CD14-positive monocyte (primary cell): ENCODE results near the gene CCBE1. TPM values are rescaled to one million over a fixed set of nuclear protein-coding genes. Genes with fewer than 3 reads are reported as not detected.

Experiments
- DNase-seq, 3 donors: peaks; one replicate each; pipeline ENCODE4 v3.0.0-alpha.2; 2011 to 2022
- H2AFZ ChIP-seq: 2 replicates; pipeline ENCODE4 v1.6.0; 2012; ENCODE audit warnings: mild to moderate bottlenecking, low read depth, low read length, inconsistent platforms; ENCODE audit not compliant: insufficient read depth, poor library complexity, severe bottlenecking
- H3K27ac ChIP-seq, 2 donors: 1 replicate in 1 of 2; 2 replicates in 1 of 2; pipeline ENCODE4 v1.5.1; 2012 to 2013; ENCODE audit warnings: low read length in 2 of 2, control low read depth in 1 of 2, inconsistent platforms in 1 of 2, low read depth in 1 of 2, mild to moderate bottlenecking in 1 of 2
- H3K27me3 ChIP-seq, 2 donors: one replicate each; pipeline versions ENCODE4 v1.6.0 to v1.6.1; 2011 to 2013; ENCODE audit warnings: low read length in 2 of 2; ENCODE audit not compliant: control insufficient read depth in 2 of 2, insufficient read depth in 2 of 2
- H3K36me3 ChIP-seq, 2 donors: replicated peaks in 1 of 2; 1 replicate in 1 of 2; 2 replicates in 1 of 2; pipeline versions ENCODE4 v1.5.1 to v1.6.1; 2012 to 2013; ENCODE audit warnings: low read length in 2 of 2, control low read depth in 1 of 2, inconsistent platforms in 1 of 2, mild to moderate bottlenecking in 1 of 2; ENCODE audit not compliant: insufficient read depth in 2 of 2, control insufficient read depth in 1 of 2
- H3K4me1 ChIP-seq, 2 donors: 1 replicate in 1 of 2; 2 replicates in 1 of 2; pipeline versions ENCODE4 v1.5.1 to v1.6.1; 2012 to 2013; ENCODE audit warnings: low read length in 2 of 2, control low read depth in 1 of 2, inconsistent platforms in 1 of 2, mild to moderate bottlenecking in 1 of 2, moderate library complexity in 1 of 2; ENCODE audit not compliant: insufficient read depth in 2 of 2, control insufficient read depth in 1 of 2
- H3K4me2 ChIP-seq: replicated peaks from 2 replicates; pipeline ENCODE3; 2012; ENCODE audit warnings: low read length, moderate library complexity, mild to moderate bottlenecking; ENCODE audit not compliant: poor library complexity, severe bottlenecking; ENCODE audit errors: extremely low read depth
- H3K4me3 ChIP-seq, 3 experiments: fragments of 200-600 bp in 1 of 3; sonication (generic) in 1 of 3; replicated peaks in 1 of 3; 1 replicate in 2 of 3; 2 replicates in 1 of 3; pipeline ENCODE4 v1.5.1; 2011 to 2013; ENCODE audit warnings: low read length in 3 of 3, mild to moderate bottlenecking in 3 of 3, control low read depth in 2 of 3, low read depth in 2 of 3, inconsistent platforms in 1 of 3, moderate library complexity in 1 of 3
- H3K79me2 ChIP-seq: 2 replicates; pipeline ENCODE4 v1.6.0; 2012; ENCODE audit warnings: mild to moderate bottlenecking, control low read depth, inconsistent platforms, low read length, moderate library complexity; ENCODE audit not compliant: insufficient read depth
- H3K9ac ChIP-seq: 2 replicates; pipeline ENCODE4 v1.6.0; 2017; ENCODE audit warnings: low read length, mild to moderate bottlenecking; ENCODE audit not compliant: insufficient read depth, poor library complexity, severe bottlenecking
- H3K9me3 ChIP-seq, 2 donors: replicated peaks in 1 of 2; 1 replicate in 1 of 2; 2 replicates in 1 of 2; pipeline versions ENCODE4 v1.5.1 to v1.6.1; 2012 to 2013; ENCODE audit warnings: low read length in 2 of 2, control low read depth in 1 of 2; ENCODE audit not compliant: control insufficient read depth in 1 of 2, insufficient read depth in 1 of 2
- H4K20me1 ChIP-seq: 2 replicates; pipeline ENCODE4 v1.6.0; 2012; ENCODE audit warnings: mild to moderate bottlenecking, low read length, control low read depth, moderate library complexity; ENCODE audit not compliant: insufficient read depth
- H3K27ac Mint-ChIP-seq, 7 donors: one replicate each; pipeline ENCODE4 v1.8.0; 2020; ENCODE audit warnings: mild to moderate bottlenecking in 7 of 7, mixed read lengths in 7 of 7, moderate library complexity in 6 of 7, inconsistent platforms in 2 of 7
- H3K27me3 Mint-ChIP-seq, 3 donors: one replicate each; pipeline ENCODE4 v1.8.0; 2021 to 2022; ENCODE audit warnings: low read depth in 3 of 3, mild to moderate bottlenecking in 3 of 3, mixed read lengths in 3 of 3, moderate library complexity in 3 of 3, inconsistent platforms in 1 of 3
- H3K36me3 Mint-ChIP-seq, 2 donors: one replicate each; pipeline ENCODE4 v1.8.0; 2020; ENCODE audit warnings: mixed read lengths in 2 of 2, inconsistent platforms in 1 of 2, mild to moderate bottlenecking in 1 of 2
- H3K4me1 Mint-ChIP-seq: one replicate; pipeline ENCODE4 v1.8.0; 2020; ENCODE audit warnings: mild to moderate bottlenecking, mixed read lengths
- H3K4me3 Mint-ChIP-seq, 2 donors: one replicate each; pipeline ENCODE4 v1.8.0; 2020; ENCODE audit warnings: mild to moderate bottlenecking in 2 of 2, mixed read lengths in 2 of 2, moderate library complexity in 1 of 2
- H3K9me3 Mint-ChIP-seq, 7 donors: one replicate each; pipeline ENCODE4 v1.8.0; 2020 to 2022; ENCODE audit warnings: mixed read lengths in 7 of 7, mild to moderate bottlenecking in 6 of 7, moderate library complexity in 6 of 7, inconsistent platforms in 2 of 7
- CTCF ChIP-seq: fragments of 200-600 bp; IDR thresholded peaks from one replicate; pipeline ENCODE4 v1.8.0; 2022; ENCODE audit warnings: antibody characterized with exemption, mild to moderate bottlenecking
- WGBS: methylation state at CpG from one replicate; pipeline ENCODE4 v1.1.5; 2013; ENCODE audit warnings: missing lambda C conversion rate; ENCODE audit not compliant: insufficient coverage; 5-methylcytosine and 5-hydroxymethylcytosine counted together
- intact Hi-C, 2 donors: fragments of 100-400 bp; cut with micrococcal nuclease; formaldehyde crosslinking; loops; one replicate each; pipeline versions ENCODE4 v1.15.0 to v1.15.1; 2023
- polyA plus RNA-seq, 3 donors: library from polyadenylated mRNA; depleted of rRNA in 1 of 3; unstranded in 2 of 3; stranded (reverse) in 1 of 3; fragments of 300-500 nt in 2 of 3; fragments of >200 nt in 1 of 3; fragmentation: Illumina TruSeq in 2 of 3; gene quantifications; 1 replicate in 2 of 3; 2 replicates in 1 of 3; pipeline ENCODE4 v1.2.3, GENCODE V29; 2012 to 2021

CCBE1 gene
- polyA plus RNA-seq, 3 donors: not detected

- 96% methylated on average over 5 of the region's 6 CpGs for WGBS
- Histone ChIP-seq H3K4me3 (no peak overlapping the region), H2AFZ (no peak overlapping the region), H3K27ac (no peak overlapping the region), H3K36me3 (no peaks in the 10 kb centered on the region), H3K9me3 (no peaks in the 10 kb centered on the region), H3K4me1 (no peaks in the 10 kb centered on the region), H3K4me2 (no peak overlapping the region), H4K20me1 (no peaks in the 10 kb centered on the region), H3K9ac (no peak overlapping the region), H3K79me2 (no peaks in the 10 kb centered on the region), H3K27me3 (no peaks in the 10 kb centered on the region)
- H3K4me1 Mint-ChIP-seq: no peaks in the 10 kb centered on the region
- intact Hi-C loops: loop anchor here in 1 of 2 donors (10.0 kb wide), 1 partner anchor 1103 kb away; no protein-coding TSS in a partner anchor
- no peak overlapping the region for H3K4me3 Mint-ChIP-seq
- no peaks in the 10 kb centered on the region for H3K36me3 Mint-ChIP-seq
- peaks cover 0 to 3% (median 0%) of the 10 kb centered on the region in 7 donors for H3K9me3 Mint-ChIP-seq
- peaks cover 5 to 7% (median 6%) of the 10 kb centered on the region in 3 donors for H3K27me3 Mint-ChIP-seq
- H3K27ac Mint-ChIP-seq: no peak overlapping the region
- no peak for TF ChIP-seq CTCF
- no peak for DNase-seq
Measured at GRCh38 chr18:59451963-59452362, 245.3 kb downstream of the CCBE1 start.

GRCh38 chr18:59451073-59451472 is 246.2 kb downstream of the CCBE1 start:
- Histone ChIP-seq H3K36me3 (no peaks in the 10 kb centered on the region), H2AFZ (no peak overlapping the region), H3K27ac (no peak overlapping the region), H3K4me3 (no peak overlapping the region), H3K4me1 (no peaks in the 10 kb centered on the region), H4K20me1 (no peaks in the 10 kb centered on the region), H3K79me2 (no peaks in the 10 kb centered on the region), H3K4me2 (no peak overlapping the region), H3K9ac (no peak overlapping the region), H3K9me3 (no peaks in the 10 kb centered on the region), H3K27me3 (no peaks in the 10 kb centered on the region)
- Mint-ChIP-seq H3K4me1 (no peaks in the 10 kb centered on the region), H3K27ac (no peak overlapping the region), H3K4me3 (no peak overlapping the region), H3K9me3 (peaks cover 0 to 3% (median 0%) of the 10 kb centered on the region in 7 donors), H3K27me3 (peaks cover 4 to 7% (median 6%) of the 10 kb centered on the region in 3 donors), H3K36me3 (no peaks in the 10 kb centered on the region)
- DNase-seq: no peak
- TF ChIP-seq CTCF: no peak
- intact Hi-C loops: loop anchor here in 1 of 2 donors (10.0 kb wide), 1 partner anchor 1104 kb away; no protein-coding TSS in a partner anchor
- no CpG with 5 or more reads among the region's 6 CpGs for WGBS
